Adipocyte (in vitro differentiated cells): ENCODE data around the gene CRK.
"Not testable (repeated sequence)": the region's sequence is repeated elsewhere in the genome, so short reads cannot be mapped to it uniquely, and the experiment has no call there.

Experiments used
- DNase-seq: peaks from one replicate; pipeline ENCODE4 v3.0.0-alpha.2; 2015; ENCODE audit warnings: low read depth
- H3K27me3 ChIP-seq: replicated peaks from 2 replicates; pipeline ENCODE4 v1.7.0; 2013; ENCODE audit warnings: mild to moderate bottlenecking, low read length, moderate library complexity; ENCODE audit not compliant: control insufficient read depth, insufficient read depth
- H3K36me3 ChIP-seq: 2 replicates; pipeline ENCODE4 v1.7.0; 2013; ENCODE audit warnings: low read length, mild to moderate bottlenecking, moderate library complexity; ENCODE audit not compliant: control insufficient read depth, insufficient read depth, severe bottlenecking
- H3K4me1 ChIP-seq: 2 replicates; pipeline ENCODE4 v1.7.0; 2013; ENCODE audit warnings: mild to moderate bottlenecking, low read length, moderate library complexity; ENCODE audit not compliant: control insufficient read depth, insufficient read depth
- H3K4me3 ChIP-seq: 2 replicates; pipeline ENCODE4 v1.7.0; 2013; ENCODE audit warnings: mild to moderate bottlenecking, low read length, moderate library complexity
- H3K9ac ChIP-seq: 2 replicates; pipeline ENCODE4 v1.7.0; 2013; ENCODE audit warnings: mild to moderate bottlenecking, low read length, moderate library complexity
- H3K9me3 ChIP-seq: 2 replicates; pipeline ENCODE4 v1.7.0; 2013; ENCODE audit warnings: mild to moderate bottlenecking, low read length, moderate library complexity; ENCODE audit not compliant: control insufficient read depth

CRK gene

GRCh38 chr17:1395876-1396665 is 60.0 kb downstream of the CRK start:
- H3K9ac ChIP-seq, H3K27me3 ChIP-seq, DNase-seq, H3K4me3 ChIP-seq, H3K36me3 ChIP-seq, H3K9me3 ChIP-seq: not testable (repeated sequence)
- H3K4me1 ChIP-seq: peaks cover 50% of the 10 kb centered on the region

GRCh38 chr17:1391577-1391976 is 64.5 kb downstream of the CRK start:
- Histone ChIP-seq H3K27me3 (no peaks in the 10 kb centered on the region), H3K36me3 (peaks cover 3% of the 10 kb centered on the region), H3K9ac (no peak overlapping the region), H3K9me3 (no peaks in the 10 kb centered on the region), H3K4me3 (no peak overlapping the region), H3K4me1 (peaks cover 73% of the 10 kb centered on the region)
- DNase-seq: no peak

GRCh38 chr17:1390432-1391367 is 65.3 kb downstream of the CRK start:
- H3K36me3 ChIP-seq: peaks cover 3% of the 10 kb centered on the region
- peak; percentile 69 for DNase-seq
- no peaks in the 10 kb centered on the region for H3K9me3 ChIP-seq
- peak overlapping the region; percentile 28 for H3K4me3 ChIP-seq
- H3K27me3 ChIP-seq: no peaks in the 10 kb centered on the region
- peaks cover 76% of the 10 kb centered on the region for H3K4me1 ChIP-seq
- no peak overlapping the region for H3K9ac ChIP-seq

GRCh38 chr17:1387490-1388227 is 68.4 kb downstream of the CRK start:
- H3K36me3 ChIP-seq, DNase-seq, H3K9me3 ChIP-seq, H3K27me3 ChIP-seq, H3K4me3 ChIP-seq, H3K9ac ChIP-seq: not testable (repeated sequence)
- H3K4me1 ChIP-seq: peaks cover 85% of the 10 kb centered on the region

GRCh38 chr17:1386675-1387190 is 69.3 kb downstream of the CRK start:
- H3K9ac ChIP-seq, H3K27me3 ChIP-seq, DNase-seq, H3K4me3 ChIP-seq, H3K9me3 ChIP-seq, H3K36me3 ChIP-seq: not testable (repeated sequence)
- H3K4me1 ChIP-seq: peaks cover 76% of the 10 kb centered on the region

GRCh38 chr17:1386265-1386664 is 69.8 kb downstream of the CRK start:
- Histone ChIP-seq H3K36me3 (no peaks in the 10 kb centered on the region), H3K9ac (no peak overlapping the region)
- no peak for DNase-seq

GRCh38 chr17:1385861-1386260 is 70.2 kb downstream of the CRK start:
- H3K4me3 ChIP-seq: no peak overlapping the region
- peaks cover 70% of the 10 kb centered on the region for H3K4me1 ChIP-seq
- H3K9me3 ChIP-seq: no peaks in the 10 kb centered on the region
- H3K27me3 ChIP-seq: no peaks in the 10 kb centered on the region
- no peak overlapping the region for H3K9ac ChIP-seq
- no peaks in the 10 kb centered on the region for H3K36me3 ChIP-seq
- DNase-seq: no peak

More at GRCh38 chr17:1386265-1386664, 69.8 kb downstream of the CRK start:
- Histone ChIP-seq H3K4me1 (peaks cover 71% of the 10 kb centered on the region), H3K4me3 (no peak overlapping the region), H3K9me3 (no peaks in the 10 kb centered on the region), H3K27me3 (no peaks in the 10 kb centered on the region)

GRCh38 chr17:1384905-1385435 is 71.1 kb downstream of the CRK start:
- DNase-seq: no peak
- Histone ChIP-seq H3K9ac (no peak overlapping the region), H3K4me3 (no peak overlapping the region), H3K36me3 (no peaks in the 10 kb centered on the region), H3K27me3 (no peaks in the 10 kb centered on the region), H3K4me1 (peaks cover 70% of the 10 kb centered on the region), H3K9me3 (no peaks in the 10 kb centered on the region)

GRCh38 chr17:1379930-1380313 is 76.1 kb downstream of the CRK start:
- no peak for DNase-seq
- Histone ChIP-seq H3K27me3 (no peaks in the 10 kb centered on the region), H3K9me3 (no peaks in the 10 kb centered on the region), H3K36me3 (no peaks in the 10 kb centered on the region), H3K4me1 (peaks cover 75% of the 10 kb centered on the region), H3K9ac (no peak overlapping the region), H3K4me3 (no peak overlapping the region)

- no peaks in the 10 kb centered on the region for H3K36me3 ChIP-seq
- H3K9me3 ChIP-seq: no peaks in the 10 kb centered on the region
- H3K4me1 ChIP-seq: peaks cover 76% of the 10 kb centered on the region
- DNase-seq: no peak
- no peak overlapping the region for H3K4me3 ChIP-seq
- H3K9ac ChIP-seq: no peak overlapping the region
- H3K27me3 ChIP-seq: no peaks in the 10 kb centered on the region
Observed at GRCh38 chr17:1379208-1379929, 76.7 kb downstream of the CRK start.
